GM19099 (cell line): ENCODE results near the gene PIK3C2B.

ENCODE experiments used
- POLR2A ChIP-seq: IDR thresholded peaks from 3 replicates; pipeline ENCODE4 v1.6.1; 2011; ENCODE audit warnings: low read depth; ENCODE audit not compliant: insufficient read length; ENCODE audit errors: extremely low read depth

The PIK3C2B gene

DNA sequence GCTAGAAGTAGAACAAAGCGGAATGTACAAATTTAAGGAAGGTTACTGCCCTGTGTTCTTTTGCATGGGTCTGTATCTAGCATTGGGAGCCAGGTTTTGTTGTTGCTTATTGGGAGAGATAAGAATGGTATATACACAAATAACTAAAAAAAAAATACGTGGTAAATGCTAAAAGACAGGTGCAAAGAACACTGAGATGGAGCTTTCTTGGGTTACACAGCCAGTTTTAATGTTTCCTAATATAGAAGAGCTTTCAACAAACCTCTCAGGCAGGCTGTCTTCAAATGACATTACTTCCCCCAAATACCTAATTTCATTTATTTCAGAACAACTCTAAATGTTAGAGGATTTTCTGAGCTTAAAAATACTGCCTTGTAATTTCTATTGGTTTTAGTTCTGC lies 20.2 kb upstream of the PIK3C2B start:
- no peak for TF ChIP-seq POLR2A

DNA sequence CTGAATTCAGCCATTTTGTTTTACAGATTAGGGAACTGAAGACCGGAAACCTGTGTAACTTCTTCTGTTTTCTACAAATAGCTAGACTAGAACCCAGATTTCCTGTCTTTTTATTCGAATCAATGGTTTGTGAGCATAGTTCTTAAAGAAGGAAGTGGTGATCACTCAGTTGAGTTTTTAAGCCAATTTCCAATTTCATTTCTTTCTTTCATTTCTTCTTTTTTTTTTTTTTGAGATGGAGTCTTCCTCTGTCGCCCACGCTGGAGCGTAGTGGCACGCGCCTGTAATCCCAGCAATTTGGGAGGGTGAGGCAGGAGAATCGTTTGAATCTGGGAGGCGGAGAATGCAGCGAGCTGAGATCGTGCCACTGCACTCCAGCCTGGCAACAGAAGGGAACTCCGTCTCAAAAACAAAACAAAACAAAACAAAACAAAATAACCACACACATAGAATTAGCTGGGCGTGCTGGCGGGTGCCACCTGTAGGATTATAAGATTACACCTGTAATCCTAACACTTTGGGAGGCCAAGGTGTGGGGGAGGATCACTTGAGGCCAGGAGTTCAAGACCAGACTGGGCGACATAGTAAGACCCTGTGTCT lies 18.6 kb upstream of the PIK3C2B start:
- TF ChIP-seq POLR2A: peak; percentile 29

DNA sequence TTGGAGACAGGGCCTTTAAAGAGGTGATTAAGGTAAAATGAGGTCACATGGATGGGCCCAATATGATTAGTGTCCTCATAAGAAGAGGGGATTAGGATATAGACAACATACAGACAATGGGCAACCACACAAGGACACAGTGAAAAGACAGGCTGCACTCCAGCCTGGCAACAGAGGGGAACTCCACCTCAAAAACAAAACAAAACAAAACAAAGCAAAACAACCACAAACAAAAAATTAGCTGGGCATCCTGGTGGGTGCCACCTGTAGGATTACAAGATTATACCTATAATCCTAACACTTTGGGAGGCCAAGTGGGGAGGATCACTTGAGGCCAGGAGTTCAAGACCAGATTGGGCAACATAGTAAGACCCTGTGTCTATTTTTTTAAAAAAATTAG lies 16.8 kb upstream of the PIK3C2B start:
- TF ChIP-seq POLR2A: no peak

DNA sequence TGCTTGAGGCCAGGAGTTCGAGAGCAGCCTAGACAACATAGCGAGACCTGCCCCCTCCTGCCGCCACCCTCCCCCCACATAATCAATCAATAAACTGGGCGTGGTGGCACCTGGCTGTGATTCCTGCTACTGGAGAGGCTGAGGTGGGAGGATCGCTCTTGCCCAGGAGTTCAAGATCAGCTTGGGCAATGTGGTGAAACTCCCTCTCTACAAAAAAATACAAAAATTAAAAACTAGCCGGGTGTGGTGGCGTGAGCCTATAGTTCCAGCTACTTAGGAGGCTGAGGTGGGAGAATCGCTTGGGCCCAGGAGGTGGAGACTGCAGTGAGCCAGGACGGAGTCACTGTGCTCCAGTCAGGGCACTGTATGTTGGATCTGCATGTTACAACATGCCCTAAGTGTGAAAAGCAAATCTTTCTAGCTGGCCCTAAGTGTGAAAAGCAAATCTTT lies 14.6 kb upstream of the PIK3C2B start:
- no peak for TF ChIP-seq POLR2A

DNA sequence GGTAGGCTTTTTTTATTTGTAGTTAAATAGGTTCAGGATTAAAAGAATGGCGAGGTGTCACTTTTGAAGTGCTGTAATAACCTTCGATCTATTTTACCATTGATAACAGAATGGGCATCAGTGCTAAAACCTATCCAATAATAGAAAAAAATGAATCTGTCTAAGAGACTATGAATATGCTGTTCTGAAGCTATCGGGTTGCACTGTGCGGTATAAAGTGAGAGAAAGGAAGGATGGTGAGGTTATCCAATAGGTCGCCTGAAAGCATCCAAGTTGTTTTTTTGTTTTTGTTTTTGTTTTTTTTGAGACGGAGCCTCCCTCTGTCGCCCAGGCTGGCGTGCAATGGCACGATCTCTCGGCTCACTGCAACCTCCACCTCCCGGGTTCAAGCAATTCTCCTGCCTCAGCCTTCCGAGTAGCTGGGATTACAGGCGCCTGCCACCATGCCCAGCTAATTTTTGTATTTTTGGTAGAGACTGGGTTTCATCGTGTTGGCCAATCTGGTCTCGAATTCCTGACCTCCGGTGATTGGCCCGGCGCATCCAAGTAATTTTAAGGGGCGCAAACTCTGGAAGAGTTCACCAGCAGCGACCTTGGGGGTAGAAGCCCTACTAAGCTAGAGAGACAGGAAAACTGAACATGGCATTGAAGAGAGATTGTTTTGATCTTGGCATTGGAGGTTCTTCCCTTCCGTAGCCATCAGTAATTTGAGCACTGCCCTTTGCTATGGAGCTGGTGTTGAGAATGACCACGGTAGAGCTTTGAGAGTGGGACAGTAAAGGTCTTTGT lies 12.9 kb upstream of the PIK3C2B start:
- TF ChIP-seq POLR2A: peak; percentile 11

DNA sequence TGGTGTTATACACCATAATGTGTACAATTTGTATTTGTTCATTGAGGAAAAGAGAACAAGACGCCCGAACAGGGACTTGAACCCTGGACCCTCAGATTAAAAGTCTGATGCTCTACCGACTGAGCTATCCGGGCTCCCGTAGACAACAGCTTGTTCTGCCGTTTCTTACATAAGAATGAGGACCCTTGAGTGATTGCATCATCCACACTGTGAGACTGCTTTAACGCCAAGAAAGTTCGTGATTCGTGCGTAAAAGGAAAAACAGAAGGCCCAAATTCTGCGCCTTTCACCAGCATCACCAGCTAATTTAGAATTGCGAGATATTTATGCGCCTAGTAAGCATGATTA lies 12.3 kb upstream of the PIK3C2B start:
- TF ChIP-seq POLR2A: peak; percentile 14

DNA sequence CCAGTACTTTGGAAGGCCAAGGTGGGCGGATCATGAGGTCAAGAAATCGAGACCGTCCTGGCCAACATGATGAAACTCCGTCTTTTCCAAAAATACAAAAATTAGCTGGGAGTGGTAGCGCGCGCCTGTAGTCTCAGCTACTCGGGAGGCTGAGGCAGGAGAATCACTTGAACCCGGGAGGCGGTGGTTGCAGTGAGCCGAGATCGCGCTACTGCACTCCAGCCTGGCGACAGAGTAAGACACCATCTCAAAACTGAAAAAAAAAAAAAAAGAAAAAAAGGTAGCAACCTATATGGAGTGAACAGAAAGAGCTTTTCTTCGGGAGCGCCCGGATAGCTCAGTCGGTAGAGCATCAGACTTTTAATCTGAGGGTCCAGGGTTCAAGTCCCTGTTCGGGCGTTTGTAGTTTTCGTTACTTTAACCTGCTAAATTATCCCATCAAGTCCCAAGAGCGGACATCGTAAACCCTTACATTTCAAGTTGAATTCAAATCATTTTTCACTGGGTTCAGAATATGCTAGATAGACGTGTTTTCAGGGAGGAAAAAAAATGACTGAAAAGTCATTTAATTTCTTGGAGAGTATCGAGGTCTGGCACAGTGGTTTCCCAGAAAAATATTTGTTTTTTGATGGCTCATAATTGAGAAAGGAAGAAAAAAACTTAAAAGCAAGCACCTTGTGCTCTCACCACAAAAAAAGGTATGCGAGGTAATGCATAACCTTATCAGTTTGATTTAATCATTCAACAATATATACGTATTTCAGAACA lies 11.8 kb upstream of the PIK3C2B start:
- no peak for TF ChIP-seq POLR2A

DNA sequence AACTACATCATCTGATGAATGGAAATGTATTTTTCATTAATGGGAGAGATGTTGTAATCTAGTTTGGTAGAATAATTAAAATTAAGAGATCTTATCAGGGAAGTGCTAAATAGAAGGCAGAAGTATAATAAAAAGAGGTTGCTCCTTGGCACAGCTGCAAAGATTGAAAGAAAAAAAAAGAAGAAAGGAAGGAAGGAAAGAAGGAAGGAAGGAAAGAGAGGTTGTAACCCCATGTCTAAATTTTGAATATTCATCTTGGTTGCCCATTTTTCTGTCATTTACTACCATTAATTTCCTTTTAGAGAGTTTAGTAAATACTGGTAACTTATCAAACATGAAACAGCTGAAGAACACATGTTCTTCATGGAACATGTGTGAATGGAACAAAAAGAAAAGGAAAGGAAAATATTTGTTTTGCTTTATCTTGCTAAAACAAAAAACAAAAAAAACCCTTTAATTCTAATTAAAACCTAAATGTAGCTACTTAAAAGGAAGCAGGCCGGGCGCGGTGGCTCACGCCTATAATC lies 11.1 kb upstream of the PIK3C2B start:
- TF ChIP-seq POLR2A: no peak

DNA sequence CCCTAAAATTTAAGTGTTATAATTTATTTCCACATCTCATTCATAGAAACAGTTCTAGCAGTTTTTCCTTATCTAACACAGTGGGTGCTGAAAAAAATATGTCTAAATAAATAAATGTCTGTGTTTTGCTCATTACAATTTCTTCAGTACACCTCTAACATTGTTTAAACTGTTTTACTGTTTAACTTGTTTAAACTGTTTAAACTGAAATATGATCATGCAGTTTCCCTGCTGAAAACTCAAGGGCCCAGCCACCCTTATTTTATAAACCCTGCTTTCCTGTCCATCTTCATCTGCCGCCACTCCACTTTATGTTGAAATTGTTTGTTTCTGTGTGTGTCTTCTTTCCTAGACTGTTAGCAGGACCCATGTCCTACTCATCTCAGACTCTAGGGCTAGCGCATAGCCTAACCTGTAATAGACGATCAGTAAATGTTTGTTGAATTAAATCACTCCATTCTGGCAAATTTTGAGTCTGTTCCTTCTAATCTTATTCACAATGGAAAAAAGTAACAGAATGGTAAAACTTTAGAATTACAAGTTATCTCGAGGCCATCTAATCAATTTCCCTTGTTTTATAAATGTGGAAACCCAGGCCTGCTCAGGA lies 9.4 kb upstream of the PIK3C2B start:
- TF ChIP-seq POLR2A: no peak

DNA sequence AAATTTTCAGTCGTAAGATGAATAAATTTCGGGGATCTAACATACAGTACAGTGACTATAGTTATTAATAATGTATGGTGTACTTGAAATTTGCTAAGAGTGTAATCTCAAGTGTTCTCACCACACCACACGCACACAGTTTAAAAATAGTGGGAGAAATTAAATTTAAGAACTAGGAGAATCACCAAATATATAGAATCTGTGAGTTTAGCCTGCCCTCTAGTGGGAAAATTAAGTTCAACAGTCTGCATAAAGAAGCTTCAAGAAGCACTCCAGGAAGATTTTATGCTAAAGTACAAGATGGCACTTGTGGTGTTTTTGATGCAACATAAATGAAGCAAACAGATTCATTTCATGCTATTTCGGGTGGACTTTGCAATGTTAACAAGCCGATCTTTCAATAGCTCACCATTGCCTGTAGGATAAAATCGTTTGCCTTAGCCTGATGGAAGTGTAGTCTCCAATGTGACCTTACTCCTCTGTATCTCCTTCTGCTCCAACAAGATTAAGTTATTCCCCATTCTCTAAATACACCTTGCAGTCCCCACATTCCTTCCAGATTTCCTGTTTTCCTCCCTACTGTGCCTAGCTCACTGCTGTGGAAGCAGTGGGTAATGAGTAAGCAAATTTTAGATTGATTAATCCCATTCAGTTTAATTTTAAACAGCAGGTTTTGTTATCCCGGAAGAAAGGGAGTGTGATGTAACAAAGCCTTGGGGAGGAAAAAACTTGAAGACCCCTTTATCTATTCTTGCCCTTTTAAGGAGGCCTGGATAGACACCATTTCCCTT lies 8.7 kb upstream of the PIK3C2B start:
- no peak for TF ChIP-seq POLR2A

DNA sequence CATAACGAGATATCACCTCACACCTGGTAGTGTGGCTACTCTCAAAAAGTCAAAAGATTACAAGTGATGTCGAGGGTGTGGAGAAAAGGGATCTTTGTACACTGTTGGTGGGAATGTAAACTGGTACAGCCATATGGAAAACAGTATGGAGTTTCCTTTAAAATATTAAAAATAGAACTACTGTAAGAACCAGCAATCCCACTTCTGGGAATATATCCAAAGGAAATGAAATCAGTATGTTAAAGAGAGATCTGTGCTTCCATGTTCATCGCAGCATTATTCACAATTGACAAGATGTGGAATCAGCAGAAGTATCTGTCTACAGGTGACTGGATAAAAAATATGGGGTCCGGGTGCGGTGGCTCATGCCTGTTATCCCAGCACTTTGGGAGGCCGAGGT lies 7.6 kb upstream of the PIK3C2B start:
- TF ChIP-seq POLR2A: no peak

DNA sequence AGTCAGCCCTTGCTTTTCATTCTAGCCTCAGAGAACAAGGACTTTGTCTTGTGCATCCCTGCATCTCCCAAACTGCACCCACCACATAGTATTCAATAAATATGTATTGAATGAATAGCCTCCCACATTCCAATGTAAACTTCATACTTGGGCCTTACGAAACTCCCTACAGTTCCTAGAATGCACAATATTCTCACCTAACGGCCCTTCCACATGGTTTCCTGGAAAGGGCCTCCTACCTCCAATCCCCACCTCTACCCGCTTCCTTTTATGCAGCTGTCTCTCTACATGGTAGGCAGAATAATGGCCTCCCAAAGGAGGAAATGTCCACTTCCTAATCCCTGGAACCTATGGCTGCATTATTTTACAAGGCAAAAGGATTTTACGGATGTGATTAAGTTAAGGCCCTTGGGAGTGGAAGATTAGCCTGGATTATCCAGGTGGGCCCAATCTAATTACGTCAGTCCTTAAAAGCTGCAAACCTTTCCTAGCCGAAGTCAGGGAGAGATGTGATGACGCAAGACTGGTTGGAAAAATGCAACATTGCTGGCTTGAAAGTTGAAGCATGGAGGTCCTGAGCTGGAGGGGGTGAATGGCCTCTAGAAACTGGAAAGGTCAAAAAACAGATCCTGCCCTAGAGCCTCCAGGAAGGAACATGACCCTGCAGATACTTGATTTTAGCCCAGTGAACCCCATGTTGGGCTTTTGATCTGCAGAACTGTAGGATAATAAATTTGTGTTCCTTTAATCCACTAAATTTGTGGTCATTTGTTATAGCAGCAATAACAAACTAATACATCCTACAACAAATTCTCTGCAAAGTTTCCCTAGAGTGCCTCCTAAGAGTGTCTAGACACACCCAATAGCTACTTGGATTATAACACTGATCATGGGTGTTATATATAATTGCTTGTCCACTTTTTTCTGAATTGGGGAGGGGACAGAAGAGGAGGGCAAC lies 5.2 kb upstream of the PIK3C2B start:
- TF ChIP-seq POLR2A: no peak

DNA sequence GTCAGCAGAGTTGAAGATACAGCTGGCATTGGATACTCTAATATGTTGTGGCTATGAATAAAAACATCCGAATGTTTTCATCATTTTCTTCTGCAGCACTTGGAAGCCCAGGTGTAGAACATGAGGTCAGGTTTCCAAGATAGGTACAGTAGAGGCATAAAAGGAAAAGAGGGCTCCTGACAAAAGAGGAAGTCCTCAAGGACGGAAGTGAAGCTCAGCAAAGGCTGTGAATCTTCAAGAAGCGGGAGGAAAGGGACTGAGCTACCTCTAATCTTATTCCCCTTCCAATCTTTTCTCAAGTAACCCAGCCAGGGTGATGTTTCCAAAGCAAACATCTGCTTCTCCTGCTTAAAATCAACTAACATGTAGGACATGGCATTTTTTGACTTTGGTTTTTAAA lies 4.4 kb upstream of the PIK3C2B start:
- TF ChIP-seq POLR2A: no peak
